Vagina (tissue), 2 donors: ENCODE data around the gene SHOC2. TPM values are rescaled to one million over a fixed set of nuclear protein-coding genes. Genes with fewer than 3 reads are reported as not detected.

Experiments used
- DNase-seq, 2 donors: peaks; one replicate each; pipeline ENCODE4 v3.0.0-alpha.2; 2017; ENCODE audit errors: extremely low spot score in 2 of 2
- H3K27ac ChIP-seq: fragments of 200-600 bp; sonication (generic); one replicate; pipeline ENCODE4 v1.5.1; 2019
- H3K27me3 ChIP-seq: fragments of 200-600 bp; sonication (generic); one replicate; pipeline ENCODE4 v1.5.1; 2019
- H3K36me3 ChIP-seq, 2 donors: fragments of 200-600 bp; sonication (generic); one replicate each; pipeline ENCODE4 v1.5.1; 2017 to 2019
- H3K4me1 ChIP-seq: fragments of 200-600 bp; sonication (generic); one replicate; pipeline ENCODE4 v1.5.1; 2019
- H3K4me3 ChIP-seq, 2 donors: fragments of 200-600 bp; sonication (generic); 1 replicate in 1 of 2; 2 replicates in 1 of 2; pipeline ENCODE4 v1.5.1; 2016 to 2019
- H3K9me3 ChIP-seq: fragments of 200-600 bp; sonication (generic); one replicate; pipeline ENCODE4 v1.5.1; 2019
- CTCF ChIP-seq, 3 experiments: fragments of 450-650 bp in 2 of 3; fragments of 200-600 bp in 1 of 3; sonication (generic) in 1 of 3; IDR thresholded peaks; one replicate each; pipeline ENCODE4 v1.5.1; 2017 to 2019; ENCODE audit warnings: antibody characterized with exemption in 3 of 3, mild to moderate bottlenecking in 2 of 3, moderate library complexity in 2 of 3
- POLR2A ChIP-seq, 2 donors: fragments of 450-650 bp; IDR thresholded peaks; one replicate each; pipeline ENCODE4 v1.6.1; 2017; ENCODE audit warnings: antibody characterized with exemption in 2 of 2, mild to moderate bottlenecking in 2 of 2, moderate library complexity in 2 of 2
- POLR2AphosphoS5 ChIP-seq, 2 donors: sonication (generic); formaldehyde crosslinking; IDR thresholded peaks; one replicate each; pipeline ENCODE4 v1.9.0; 2017; ENCODE audit warnings: antibody characterized with exemption in 2 of 2, mild to moderate bottlenecking in 2 of 2, low read depth in 1 of 2; ENCODE audit not compliant: insufficient read depth in 1 of 2
- intact Hi-C: fragments of 100-400 bp; cut with DNase I; formaldehyde crosslinking; loops from one replicate; pipeline ENCODE4 v1.15.1; 2023
- total RNA-seq: library from RNA; depleted of rRNA; stranded (reverse); fragments of >200 nt; gene quantifications from one replicate; pipeline ENCODE4 v1.2.3, GENCODE V29; 2016

Gene SHOC2
- total RNA-seq, 1 donor from 2014 or later = 40.0 TPM

GRCh38 chr10:110960333-110960712, 40.9 kb downstream of the SHOC2 start:
- no peak overlapping the region for H3K4me3 ChIP-seq
- H3K36me3 ChIP-seq = no peaks in the 10 kb centered on the region
- no peaks in the 10 kb centered on the region for H3K9me3 ChIP-seq
- TF ChIP-seq CTCF (IDR thresholded peaks at IDR 0.05) (no peak), POLR2AphosphoS5 (IDR thresholded peaks at IDR 0.05; ENCODE audit: insufficient read depth in 1 of 2, low read depth in 1 of 2) (no peak), POLR2A (IDR thresholded peaks at IDR 0.05) (no peak)
- H3K4me1 ChIP-seq = peaks cover 27% of the 10 kb centered on the region
- no peak overlapping the region for H3K27ac ChIP-seq
- H3K27me3 ChIP-seq = no peaks in the 10 kb centered on the region
- intact Hi-C loops = no loop called here
- DNase-seq = no peak

- peaks cover 35% of the 10 kb centered on the region for H3K4me1 ChIP-seq
- intact Hi-C loops = no loop called here
- no peak for TF ChIP-seq POLR2AphosphoS5 (IDR thresholded peaks at IDR 0.05; ENCODE audit: insufficient read depth in 1 of 2, low read depth in 1 of 2)
- no peak for TF ChIP-seq CTCF (IDR thresholded peaks at IDR 0.05)
- TF ChIP-seq POLR2A (IDR thresholded peaks at IDR 0.05) = no peak
- no peak overlapping the region for H3K27ac ChIP-seq
- no peaks in the 10 kb centered on the region for H3K9me3 ChIP-seq
- no peaks in the 10 kb centered on the region for H3K27me3 ChIP-seq
- H3K36me3 ChIP-seq = no peaks in the 10 kb centered on the region
- no peak overlapping the region for H3K4me3 ChIP-seq
- DNase-seq = no peak
These were observed 43.0 kb downstream of the SHOC2 start for GRCh38 chr10:110962443-110962842.

- no peak for TF ChIP-seq CTCF (IDR thresholded peaks at IDR 0.05)
- Histone ChIP-seq H3K9me3 (no peaks in the 10 kb centered on the region), H3K4me3 (no peak overlapping the region), H3K4me1 (peaks cover 35% of the 10 kb centered on the region), H3K36me3 (no peaks in the 10 kb centered on the region), H3K27ac (no peak overlapping the region), H3K27me3 (no peaks in the 10 kb centered on the region)
- intact Hi-C loops = no loop called here
- DNase-seq = no peak
These were observed 43.8 kb downstream of the SHOC2 start for GRCh38 chr10:110963162-110963561.

- Histone ChIP-seq H3K27ac (no peak overlapping the region), H3K9me3 (no peaks in the 10 kb centered on the region), H3K27me3 (no peaks in the 10 kb centered on the region), H3K4me3 (no peak overlapping the region), H3K4me1 (peaks cover 28% of the 10 kb centered on the region), H3K36me3 (no peaks in the 10 kb centered on the region)
- intact Hi-C loops = no loop called here
- TF ChIP-seq POLR2AphosphoS5 (IDR thresholded peaks at IDR 0.05; ENCODE audit: insufficient read depth in 1 of 2, low read depth in 1 of 2) (no peak), POLR2A (IDR thresholded peaks at IDR 0.05) (no peak), CTCF (IDR thresholded peaks at IDR 0.05) (no peak)
- DNase-seq = no peak
These were observed 45.3 kb downstream of the SHOC2 start for GRCh38 chr10:110964681-110965080.

- no peaks in the 10 kb centered on the region for H3K9me3 ChIP-seq
- TF ChIP-seq POLR2AphosphoS5 (IDR thresholded peaks at IDR 0.05; ENCODE audit: insufficient read depth in 1 of 2, low read depth in 1 of 2) (no peak), POLR2A (IDR thresholded peaks at IDR 0.05) (no peak), CTCF (IDR thresholded peaks at IDR 0.05) (no peak)
- DNase-seq = no peak
- intact Hi-C loops = no loop called here
- no peaks in the 10 kb centered on the region for H3K27me3 ChIP-seq
- H3K4me1 ChIP-seq = peaks cover 29% of the 10 kb centered on the region
- no peak overlapping the region for H3K4me3 ChIP-seq
- no peaks in the 10 kb centered on the region for H3K36me3 ChIP-seq
- no peak overlapping the region for H3K27ac ChIP-seq
These were observed 45.8 kb downstream of the SHOC2 start for GRCh38 chr10:110965216-110965615.
